ENCODE data around the gene CNN2. TPM values are rescaled to one million over a fixed set of nuclear protein-coding genes. Genes with fewer than 3 reads are reported as not detected.

The CNN2 gene
- total and polyA plus RNA-seq, 9 of the 15 experiments (the other 6 are each of a cell fraction or from before 2014, with no cell fraction given): 12.1 to 174 (median 52.7) TPM

GRCh38 chr19:1025960-1026782 is at the start of gene CNN2 (continued):
- TF ChIP-seq ZFP91 (CRISPR knock-in tag; IDR thresholded peaks at IDR 0.05) (no peak), ZNF75A (CRISPR knock-in tag; IDR thresholded peaks at IDR 0.05) (no peak), RBM25 (IDR thresholded peaks at IDR 0.05; ENCODE audit: low read depth, low read length, severe bottlenecking) (peak; percentile 72), CBFA2T2 (conservative IDR thresholded peaks at IDR 0.05) (no peak), SMAD1 (IDR thresholded peaks at IDR 0.05; ENCODE audit: low read depth, low read length, partially characterized antibody) (no peak), ZNF12 (CRISPR knock-in tag; IDR thresholded peaks at IDR 0.05) (no peak; the same call in 1 of the 2 replicates), MCM3 (IDR thresholded peaks at IDR 0.05) (no peak), YBX1 (IDR thresholded peaks at IDR 0.05) (no peak), SAFB (IDR thresholded peaks at IDR 0.05; ENCODE audit: borderline replicate concordance, low read depth, low read length) (0 out of 2 replicates have a peak, but pooled peaks have one; percentile 27), HMGXB4 (CRISPR knock-in tag; IDR thresholded peaks at IDR 0.05) (no peak), IRF9 (tag; IDR thresholded peaks at IDR 0.05) (no peak), ETV1 (tag; conservative IDR thresholded peaks at IDR 0.05; ENCODE audit: low read depth) (no peak; the same call in 1 of the 2 replicates), ZNF143 (CRISPR knock-in tag; IDR thresholded peaks at IDR 0.05) (no peak), HDGF (IDR thresholded peaks at IDR 0.05) (no peak), GTF3C2 (IDR thresholded peaks at IDR 0.05; ENCODE audit: borderline replicate concordance, extremely low read depth, insufficient read length) (no peak), FOXA3 (CRISPR knock-in tag; conservative IDR thresholded peaks at IDR 0.05 in 1 of 2, IDR thresholded peaks at IDR 0.05 in 1 of 2) (no peak), USF2 (CRISPR knock-in tag; IDR thresholded peaks at IDR 0.05) (no peak), HDAC8 (tag; IDR thresholded peaks at IDR 0.05) (no peak), ZNF354B (CRISPR knock-in tag; IDR thresholded peaks at IDR 0.05) (no peak), KAT7 (CRISPR knock-in tag; IDR thresholded peaks at IDR 0.05; ENCODE audit: borderline replicate concordance) (no peak)
